Measurements from ENCODE around the gene PIP4K2A. TPM values are rescaled to one million over a fixed set of nuclear protein-coding genes. Genes with fewer than 3 reads are reported as not detected.

The PIP4K2A gene
- total RNA-seq, 1 experiment from 2014 or later = 20.2 TPM

DNA sequence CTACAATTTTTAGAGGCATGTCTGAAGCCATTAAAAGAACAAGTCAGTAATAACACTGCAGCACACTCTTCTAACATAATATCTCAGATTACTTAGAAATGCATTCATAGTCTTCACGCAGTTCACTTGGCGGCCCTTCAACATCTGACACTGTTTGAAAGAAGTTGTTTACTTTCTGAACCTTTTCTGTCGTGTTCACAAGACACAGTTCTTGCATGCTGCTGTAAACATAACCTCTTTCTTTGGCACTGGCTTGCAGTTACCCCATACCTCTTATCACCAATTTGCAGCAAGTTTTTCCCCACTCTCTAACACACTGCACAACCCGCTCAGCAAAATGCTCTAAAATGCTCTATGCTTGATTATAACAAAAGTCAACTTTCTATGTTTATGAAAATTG is 12.0 kb downstream of the PIP4K2A start:
- no peak overlapping the region for H3K4me3 ChIP-seq (ENCODE audit: low read length)
- H3F3A ChIP-seq (ENCODE audit: low read length, unreplicated experiment) = no peaks in the 10 kb centered on the region
- BruUV-seq (replicated peaks) = no TSS peak
- H3K4me1 ChIP-seq (ENCODE audit: insufficient read depth, low read length) = no peaks in the 10 kb centered on the region
- ATAC-seq = no peak
- DNase-seq = no peak
- H3K36me3 ChIP-seq (ENCODE audit: low read depth, low read length) = no peaks in the 10 kb centered on the region
- no peak overlapping the region for H2AFZ ChIP-seq (ENCODE audit: low read length)
- H3K9ac ChIP-seq (ENCODE audit: low read length) = no peak overlapping the region
- POLR2A ChIA-PET (ENCODE audit: unreplicated experiment) = no interaction called here
- peaks cover 99% of the 10 kb centered on the region for H3K79me2 ChIP-seq (ENCODE audit: low read length)
- intact Hi-C loops (cut with micrococcal nuclease) = no loop called here
- no peaks in the 10 kb centered on the region for H3K9me3 ChIP-seq (ENCODE audit: low read length)
- no peaks in the 10 kb centered on the region for H3K27me3 ChIP-seq (ENCODE audit: low read length)
- no peaks in the 10 kb centered on the region for H3K9me2 ChIP-seq (replicated peaks; ENCODE audit: low read length)
- H3K4me2 ChIP-seq (ENCODE audit: low read length) = no peak overlapping the region
- TF ChIP-seq EZH2phosphoT487 (IDR thresholded peaks at IDR 0.05; ENCODE audit: borderline replicate concordance, low read length) (no peak), EZH2 (IDR thresholded peaks at IDR 0.05; ENCODE audit: low read length, unreplicated experiment) (no peak)
- TF ChIP-seq, protein P1, sequence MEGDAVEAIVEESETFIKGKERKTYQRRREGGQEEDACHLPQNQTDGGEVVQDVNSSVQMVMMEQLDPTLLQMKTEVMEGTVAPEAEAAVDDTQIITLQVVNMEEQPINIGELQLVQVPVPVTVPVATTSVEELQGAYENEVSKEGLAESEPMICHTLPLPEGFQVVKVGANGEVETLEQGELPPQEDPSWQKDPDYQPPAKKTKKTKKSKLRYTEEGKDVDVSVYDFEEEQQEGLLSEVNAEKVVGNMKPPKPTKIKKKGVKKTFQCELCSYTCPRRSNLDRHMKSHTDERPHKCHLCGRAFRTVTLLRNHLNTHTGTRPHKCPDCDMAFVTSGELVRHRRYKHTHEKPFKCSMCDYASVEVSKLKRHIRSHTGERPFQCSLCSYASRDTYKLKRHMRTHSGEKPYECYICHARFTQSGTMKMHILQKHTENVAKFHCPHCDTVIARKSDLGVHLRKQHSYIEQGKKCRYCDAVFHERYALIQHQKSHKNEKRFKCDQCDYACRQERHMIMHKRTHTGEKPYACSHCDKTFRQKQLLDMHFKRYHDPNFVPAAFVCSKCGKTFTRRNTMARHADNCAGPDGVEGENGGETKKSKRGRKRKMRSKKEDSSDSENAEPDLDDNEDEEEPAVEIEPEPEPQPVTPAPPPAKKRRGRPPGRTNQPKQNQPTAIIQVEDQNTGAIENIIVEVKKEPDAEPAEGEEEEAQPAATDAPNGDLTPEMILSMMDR (conservative IDR thresholded peaks at IDR 0.05; ENCODE audit: low read depth, low read length) = no peak
- CTCF ChIA-PET = no interaction called here
- H3K27ac ChIP-seq (ENCODE audit: low read length) = no peak overlapping the region
- 0 out of 2 replicates have a peak, but pooled peaks cover 3% of the 10 kb centered on the region for H4K20me1 ChIP-seq (ENCODE audit: low read length)

DNA sequence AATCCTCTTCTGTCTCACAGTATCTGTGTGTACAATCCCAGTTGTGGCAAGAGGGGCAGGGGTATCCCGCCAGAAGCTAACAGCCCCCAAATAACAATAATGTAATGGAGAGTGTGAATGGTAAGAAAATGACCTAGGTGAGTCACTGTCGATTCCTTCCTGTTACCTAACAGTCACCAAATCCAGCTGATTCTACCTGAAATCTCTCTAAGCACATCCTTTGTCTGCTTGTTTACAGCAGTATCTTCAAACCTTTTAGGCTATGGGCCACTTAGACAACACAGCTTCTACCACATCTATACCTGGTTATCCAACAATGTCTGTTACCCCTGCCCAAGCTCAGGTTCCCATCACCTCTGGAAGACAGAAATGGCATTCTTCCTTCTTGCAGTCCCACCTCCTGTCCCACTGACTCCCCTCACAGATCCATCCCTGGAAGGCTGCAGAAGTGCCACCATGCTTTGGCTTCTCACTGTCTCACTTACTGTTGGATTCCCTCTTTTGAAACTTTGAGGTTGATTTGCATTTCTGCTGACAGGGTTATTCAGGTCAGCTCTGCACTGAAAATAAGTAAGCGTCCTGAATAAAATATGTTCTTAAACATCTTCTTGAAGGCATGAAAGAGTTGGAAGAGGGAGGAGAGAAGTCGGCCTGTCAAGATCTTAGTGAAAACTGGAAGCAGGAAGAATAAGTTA is 13.1 kb downstream of the PIP4K2A start:
- BruUV-seq (replicated peaks) = no TSS peak
- Histone ChIP-seq H3K9me3 (ENCODE audit: low read length) (no peaks in the 10 kb centered on the region), H3K27me3 (ENCODE audit: low read length) (no peaks in the 10 kb centered on the region), H4K20me1 (ENCODE audit: low read length) (0 out of 2 replicates have a peak, but pooled peaks cover 3% of the 10 kb centered on the region), H3K36me3 (ENCODE audit: low read depth, low read length) (no peaks in the 10 kb centered on the region), H3K9ac (ENCODE audit: low read length) (no peak overlapping the region), H3K4me3 (ENCODE audit: low read length) (no peak overlapping the region), H3K9me2 (replicated peaks; ENCODE audit: low read length) (no peaks in the 10 kb centered on the region), H3F3A (ENCODE audit: low read length, unreplicated experiment) (no peaks in the 10 kb centered on the region), H3K79me2 (ENCODE audit: low read length) (peaks cover 99% of the 10 kb centered on the region), H3K27ac (ENCODE audit: low read length) (no peak overlapping the region), H2AFZ (ENCODE audit: low read length) (no peak overlapping the region), H3K4me1 (ENCODE audit: insufficient read depth, low read length) (no peaks in the 10 kb centered on the region), H3K4me2 (ENCODE audit: low read length) (no peak overlapping the region)
- ChIA-PET CTCF (no interaction called here), POLR2A (ENCODE audit: unreplicated experiment) (no interaction called here)
- intact Hi-C loops (cut with micrococcal nuclease) = no loop called here
- ATAC-seq (no peak), DNase-seq (no peak)
- no peak for TF ChIP-seq EZH2phosphoT487 (IDR thresholded peaks at IDR 0.05; ENCODE audit: borderline replicate concordance, low read length)
- no peak for TF ChIP-seq EZH2 (IDR thresholded peaks at IDR 0.05; ENCODE audit: low read length, unreplicated experiment)
- TF ChIP-seq, protein P1 (conservative IDR thresholded peaks at IDR 0.05; ENCODE audit: low read depth, low read length) = no peak

DNA sequence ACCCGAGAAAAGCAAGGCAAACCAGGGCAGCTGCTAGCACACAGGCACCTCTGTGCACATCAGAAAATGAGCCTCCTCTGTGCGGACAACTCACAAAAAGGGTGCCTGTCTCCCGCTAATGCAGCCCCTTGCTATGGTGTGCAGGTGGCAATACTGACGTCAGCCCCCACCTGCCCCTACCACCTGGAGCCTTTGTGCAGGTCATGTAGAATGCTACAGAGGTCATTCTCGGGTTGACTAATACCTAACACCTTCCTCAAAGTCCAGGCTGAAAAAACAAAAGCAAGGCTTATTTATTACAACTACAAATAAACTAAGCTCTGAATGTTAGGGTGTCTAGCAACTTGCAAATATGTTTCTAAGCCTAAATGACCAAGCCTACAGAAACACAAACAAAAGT is 13.9 kb downstream of the PIP4K2A start:
- CTCF ChIA-PET = no interaction called here
- Histone ChIP-seq H3F3A (ENCODE audit: low read length, unreplicated experiment) (no peaks in the 10 kb centered on the region), H3K27ac (ENCODE audit: low read length) (no peak overlapping the region), H4K20me1 (ENCODE audit: low read length) (0 out of 2 replicates have a peak, but pooled peaks cover 1% of the 10 kb centered on the region), H3K9ac (ENCODE audit: low read length) (no peak overlapping the region), H3K36me3 (ENCODE audit: low read depth, low read length) (no peaks in the 10 kb centered on the region), H3K27me3 (ENCODE audit: low read length) (no peaks in the 10 kb centered on the region), H2AFZ (ENCODE audit: low read length) (no peak overlapping the region), H3K9me3 (ENCODE audit: low read length) (no peaks in the 10 kb centered on the region), H3K9me2 (replicated peaks; ENCODE audit: low read length) (no peaks in the 10 kb centered on the region), H3K79me2 (ENCODE audit: low read length) (peaks cover 99% of the 10 kb centered on the region), H3K4me1 (ENCODE audit: insufficient read depth, low read length) (no peaks in the 10 kb centered on the region), H3K4me3 (ENCODE audit: low read length) (no peak overlapping the region), H3K4me2 (ENCODE audit: low read length) (no peak overlapping the region)
- DNase-seq (no peak), ATAC-seq (no peak)
- TF ChIP-seq, protein P1 (conservative IDR thresholded peaks at IDR 0.05; ENCODE audit: low read depth, low read length) = no peak
- no peak for TF ChIP-seq EZH2phosphoT487 (IDR thresholded peaks at IDR 0.05; ENCODE audit: borderline replicate concordance, low read length)
- no peak for TF ChIP-seq EZH2 (IDR thresholded peaks at IDR 0.05; ENCODE audit: low read length, unreplicated experiment)
- BruUV-seq (replicated peaks) = no TSS peak
- intact Hi-C loops (cut with micrococcal nuclease) = no loop called here
- POLR2A ChIA-PET (ENCODE audit: unreplicated experiment) = no interaction called here

Measured in PC-3 (cell line).